Measurements from ENCODE around the gene KLHL28.
A peak's percentile ranks its signal among the peaks of the same experiment; 100 is the strongest.
"Not testable (repeated sequence)": the region's sequence is repeated elsewhere in the genome, so short reads cannot be mapped to it uniquely, and the experiment has no call there.

KLHL28 gene

DNA sequence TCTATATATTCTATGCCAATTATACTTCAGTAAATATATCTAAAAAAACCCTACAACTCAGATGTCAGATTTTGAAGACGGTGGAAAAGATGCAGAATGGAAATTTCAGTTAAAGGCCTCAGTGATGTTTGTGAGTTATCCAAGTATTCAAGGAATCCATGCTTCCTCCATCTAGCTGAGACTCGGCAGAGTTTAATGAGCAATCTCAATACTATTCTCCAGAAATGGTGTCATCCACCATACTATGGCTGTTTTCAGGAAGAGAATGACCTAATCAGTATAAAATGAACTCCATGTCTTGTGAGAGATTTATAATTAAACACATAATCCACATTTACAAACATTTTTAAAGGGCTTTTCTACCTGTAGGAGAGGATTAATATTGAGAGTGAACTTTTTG is 66.0 kb downstream of the KLHL28 start:
- Mint-ChIP-seq H3K4me1 (peaks cover 19% of the 10 kb centered on the region), H3K27ac (no peak overlapping the region), H3K9me3 (peaks cover 3% of the 10 kb centered on the region), H3K36me3 (peaks cover 15% of the 10 kb centered on the region), H3K4me3 (no peak overlapping the region)
- ATAC-seq (no peak), DNase-seq (ENCODE audit: low spot score in 2 of 2) (no peak)

DNA sequence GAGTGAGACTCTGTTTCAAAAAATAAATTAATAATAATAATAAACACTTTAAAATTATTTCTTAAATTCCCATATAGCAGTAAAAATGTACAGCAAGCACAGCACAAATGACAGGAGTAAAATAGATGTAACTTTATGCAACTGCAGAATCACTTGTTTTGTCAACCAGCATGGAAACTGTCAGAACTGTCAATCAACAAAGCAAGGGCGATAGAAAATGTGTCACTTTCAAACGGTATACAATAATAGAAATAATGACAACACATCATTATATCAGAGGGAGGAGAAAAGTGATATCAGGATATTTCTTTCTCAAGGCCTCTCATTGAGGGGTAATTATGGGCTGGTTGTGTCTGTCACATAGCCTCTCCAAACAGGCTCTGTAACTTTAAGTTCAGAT is 68.2 kb downstream of the KLHL28 start:
- Mint-ChIP-seq H3K4me3 (no peak overlapping the region), H3K4me1 (peaks cover 18% of the 10 kb centered on the region), H3K9me3 (peaks cover 3% of the 10 kb centered on the region), H3K27ac (no peak overlapping the region), H3K36me3 (peaks cover 15% of the 10 kb centered on the region)
- no peak for DNase-seq (ENCODE audit: low spot score in 2 of 2)
- ATAC-seq = no peak

DNA sequence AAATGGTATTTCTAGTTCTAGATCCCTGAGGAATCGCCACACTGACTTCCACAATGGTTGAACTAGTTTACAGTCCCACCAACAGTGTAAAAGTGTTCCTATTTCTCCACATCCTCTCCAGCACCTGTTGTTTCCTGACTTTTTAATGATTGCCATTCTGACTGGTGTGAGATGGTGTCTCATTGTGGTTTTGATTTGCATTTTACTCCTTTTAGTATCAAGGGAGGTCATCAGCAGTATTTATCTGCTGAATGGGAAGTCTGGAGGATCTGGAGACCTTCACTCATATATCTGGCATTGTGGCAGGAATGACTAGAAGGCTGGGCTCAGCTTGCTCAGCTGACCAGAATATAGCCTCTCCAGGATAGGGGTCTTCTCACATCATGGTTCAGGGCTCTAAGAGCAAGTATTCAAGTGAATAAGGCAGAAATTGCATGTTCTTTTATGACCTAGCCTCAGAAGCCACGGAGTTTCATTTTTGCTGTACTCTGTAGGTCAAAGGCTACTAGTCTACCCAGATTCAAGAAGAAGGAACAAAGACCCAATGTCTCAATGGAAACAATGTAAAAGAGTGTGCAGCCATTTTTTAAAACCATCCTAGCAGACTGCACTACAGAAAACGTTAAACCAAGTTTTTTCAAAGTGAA is 69.9 kb downstream of the KLHL28 start:
- H3K36me3 Mint-ChIP-seq, H3K9me3 Mint-ChIP-seq, H3K4me1 Mint-ChIP-seq, H3K4me3 Mint-ChIP-seq: not testable (repeated sequence)
- peak in 1 of 2 donors; percentile 54 for DNase-seq (ENCODE audit: low spot score in 2 of 2)
- peak; percentile 59 for ATAC-seq
- H3K27ac Mint-ChIP-seq = peak overlapping the region; percentile 63

DNA sequence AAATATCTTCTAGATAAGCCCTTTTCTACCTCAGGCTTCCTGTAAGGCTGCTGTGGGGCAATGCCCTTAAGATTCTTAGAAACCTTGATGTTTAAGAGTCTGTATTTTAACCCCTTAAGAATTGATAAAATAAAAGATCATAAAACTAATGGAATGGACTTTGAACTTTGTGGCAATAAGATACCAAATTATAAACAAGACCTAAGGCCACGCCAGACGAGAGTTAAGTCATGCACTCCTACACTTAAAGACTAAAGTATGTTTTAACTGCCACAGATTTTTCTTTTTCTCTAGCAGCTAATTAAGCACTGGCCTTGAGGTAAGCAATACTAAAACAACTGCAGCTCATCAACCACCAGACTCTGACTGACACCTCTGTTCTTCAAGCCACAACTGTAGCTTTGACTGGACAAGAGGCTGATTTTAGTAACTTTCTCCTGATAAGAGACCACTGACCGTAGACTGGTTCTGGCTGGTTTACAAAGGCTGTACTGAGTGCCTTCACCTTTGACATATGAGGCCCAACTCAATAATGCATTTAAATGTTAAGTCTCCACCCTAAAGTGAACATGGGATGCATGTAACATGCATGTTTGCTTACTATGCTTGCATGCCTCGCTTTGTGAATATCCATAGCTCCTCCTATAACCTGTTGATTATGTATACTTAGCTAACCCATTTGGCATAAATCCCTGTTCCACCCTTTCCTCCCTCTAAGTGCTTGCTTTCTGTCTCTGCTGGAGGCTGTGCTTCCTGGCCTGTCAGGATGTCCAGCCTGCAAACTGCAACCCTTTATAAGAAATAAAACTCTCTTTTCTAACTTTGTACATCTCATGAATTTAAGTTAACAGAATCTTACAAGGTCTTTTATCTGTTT is 71.9 kb downstream of the KLHL28 start:
- H3K9me3 Mint-ChIP-seq = peaks cover 3% of the 10 kb centered on the region

DNA sequence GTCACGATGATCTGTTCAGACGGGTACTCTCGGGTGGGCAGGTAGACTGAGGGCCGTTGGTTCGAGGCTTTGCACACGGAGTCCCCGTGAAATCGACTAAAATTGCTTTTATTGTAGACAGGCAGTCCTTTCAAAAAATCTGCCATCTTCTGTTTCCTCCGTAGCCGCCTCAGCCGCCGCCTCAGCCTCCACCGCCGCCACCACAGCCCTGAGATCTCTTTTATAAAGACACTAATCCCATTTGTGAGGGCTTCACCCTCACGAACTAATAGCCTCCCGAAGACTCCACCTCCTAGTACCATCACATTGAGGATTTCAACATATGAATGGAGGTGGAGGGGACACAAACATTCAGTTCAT is 74.2 kb downstream of the KLHL28 start:
- H3K4me1 Mint-ChIP-seq = peaks cover 8% of the 10 kb centered on the region
- H3K36me3 Mint-ChIP-seq = no peaks in the 10 kb centered on the region
- DNase-seq (ENCODE audit: low spot score in 2 of 2) (no peak), ATAC-seq (no peak)
- H3K9me3 Mint-ChIP-seq = peaks cover 4% of the 10 kb centered on the region
- no peak overlapping the region for H3K4me3 Mint-ChIP-seq
- H3K27ac Mint-ChIP-seq = no peak overlapping the region

More for the DNA sequence above, 71.9 kb downstream of the KLHL28 start:
- peaks cover 8% of the 10 kb centered on the region for H3K4me1 Mint-ChIP-seq
- no peak overlapping the region for H3K27ac Mint-ChIP-seq
- H3K36me3 Mint-ChIP-seq = no peaks in the 10 kb centered on the region
- no peak for DNase-seq (ENCODE audit: low spot score in 2 of 2)
- ATAC-seq = peak; percentile 41
- no peak overlapping the region for H3K4me3 Mint-ChIP-seq

DNA sequence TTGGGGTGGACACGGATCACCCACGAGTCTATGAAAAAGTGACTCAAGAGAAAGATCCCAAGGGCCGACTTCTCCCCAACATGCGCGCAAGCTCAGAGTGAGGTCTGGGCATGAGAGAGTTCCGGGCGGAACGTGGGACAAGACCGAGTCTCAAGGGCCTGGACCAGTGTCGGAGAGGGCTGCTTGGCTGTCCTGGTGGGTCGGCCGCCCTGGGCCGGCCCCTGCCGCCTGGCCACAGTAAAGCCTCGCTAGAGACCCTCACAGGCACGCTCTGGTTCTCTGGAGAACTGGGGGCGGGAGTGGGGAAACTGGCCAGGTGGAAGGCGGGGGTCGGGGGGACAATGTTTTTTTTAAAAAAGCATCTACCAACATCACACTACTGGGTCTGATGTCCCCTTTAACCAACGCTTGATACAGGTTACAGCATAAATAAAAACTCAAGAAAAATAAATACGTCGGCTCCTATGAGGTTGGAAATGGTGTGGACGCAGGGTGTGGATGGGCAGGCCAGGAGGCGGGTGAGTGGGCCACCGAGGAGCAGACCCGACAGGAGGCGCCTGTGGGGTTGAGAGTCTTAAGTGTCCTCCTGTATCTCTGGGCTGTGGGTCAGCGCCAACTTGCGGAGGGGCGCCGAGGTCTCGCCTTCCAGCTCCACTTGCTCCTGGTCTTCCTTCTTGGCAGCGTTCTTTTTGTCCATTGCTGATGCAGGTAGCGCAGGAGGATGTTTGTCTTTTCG is 74.7 kb downstream of the KLHL28 start:
- peaks cover 7% of the 10 kb centered on the region for H3K9me3 Mint-ChIP-seq
- ATAC-seq (peak; percentile 16), DNase-seq (ENCODE audit: low spot score in 2 of 2) (no peak)
- peaks cover 4% of the 10 kb centered on the region for H3K4me1 Mint-ChIP-seq
- H3K4me3 Mint-ChIP-seq = no peak overlapping the region
- H3K36me3 Mint-ChIP-seq = no peaks in the 10 kb centered on the region
- H3K27ac Mint-ChIP-seq = no peak overlapping the region

DNA sequence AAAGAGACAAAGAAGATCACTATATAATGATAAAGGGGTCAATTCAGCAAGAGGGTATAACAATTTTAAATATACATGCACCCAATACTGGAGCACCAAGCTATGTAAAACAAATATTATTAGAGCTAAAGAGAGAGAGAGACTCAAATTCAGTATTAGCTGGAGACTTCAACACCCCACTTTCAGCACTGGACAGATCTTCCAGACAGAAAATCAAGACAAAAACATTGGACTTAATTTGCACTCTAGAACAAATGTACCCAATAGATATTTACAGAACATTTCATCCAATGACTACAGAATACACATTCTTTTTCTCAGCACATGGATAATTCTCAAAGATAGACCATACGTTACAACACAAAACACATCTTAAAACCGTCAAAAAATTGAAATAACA is 81.0 kb downstream of the KLHL28 start:
- no peak overlapping the region for H3K4me3 Mint-ChIP-seq
- H3K4me1 Mint-ChIP-seq = no peaks in the 10 kb centered on the region
- DNase-seq (ENCODE audit: low spot score in 2 of 2) (no peak), ATAC-seq (no peak)
- peaks cover 15% of the 10 kb centered on the region for H3K9me3 Mint-ChIP-seq
- no peak overlapping the region for H3K27ac Mint-ChIP-seq
- H3K36me3 Mint-ChIP-seq = no peaks in the 10 kb centered on the region

All from stimulated activated effector memory CD8-positive, alpha-beta T cell treated with anti-CD3 and anti-CD28 coated beads, Interleukin-12 subunit alpha, Interleukin-12 subunit beta, amount 100 ng/mL, for 72 hours (primary cell).